PFSK-1 (cell line): ENCODE data around the gene KRTAP1-3.

Experiments used
- POLR2AphosphoS5 ChIP-seq: IDR thresholded peaks from 2 replicates; pipeline ENCODE4 v1.6.1; 2012; ENCODE audit warnings: low read depth, mild to moderate bottlenecking, control low read depth, low read length, moderate library complexity
- SIN3A ChIP-seq: IDR thresholded peaks from 2 replicates; pipeline ENCODE4 v1.6.1; 2012; ENCODE audit warnings: mild to moderate bottlenecking, low read length, moderate library complexity, borderline replicate concordance; ENCODE audit not compliant: insufficient read depth
- TAF1 ChIP-seq: IDR thresholded peaks from 2 replicates; pipeline ENCODE4 v1.6.1; 2012; ENCODE audit warnings: low read length, control low read depth, borderline replicate concordance; ENCODE audit not compliant: insufficient read depth
- TF ChIP-seq, protein P1 (sequence below), 2 experiments: IDR thresholded peaks; 2 replicates each; pipeline versions ENCODE4 v1.6.1 to v1.8.0; 2011 to 2012; ENCODE audit warnings: low read depth in 2 of 2, low read length in 2 of 2, control low read depth in 1 of 2, inconsistent platforms in 1 of 2, mild to moderate bottlenecking in 1 of 2, moderate library complexity in 1 of 2; ENCODE audit not compliant: insufficient read depth in 1 of 2

DNA sequence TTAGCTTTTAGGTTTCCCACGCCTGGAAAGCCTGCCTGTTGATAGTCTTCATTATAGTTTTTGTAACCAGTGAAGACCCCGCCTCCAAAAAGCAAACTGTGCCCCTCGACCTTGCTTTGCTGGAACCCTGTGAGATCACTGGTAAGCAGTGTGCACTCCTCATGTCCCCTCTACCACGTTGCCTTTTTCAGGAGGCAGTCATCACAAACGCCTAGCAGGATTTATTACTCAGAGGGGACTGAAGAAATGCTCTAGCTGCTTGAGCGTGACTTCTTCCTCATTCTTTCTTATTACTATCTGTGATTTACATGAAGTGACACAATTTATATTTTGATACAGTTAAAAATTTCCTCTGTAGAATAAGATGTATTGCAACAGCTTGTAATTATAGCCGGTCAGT lies 19.2 kb downstream of the KRTAP1-3 start:
- no peak for TF ChIP-seq POLR2AphosphoS5
- TF ChIP-seq, protein P1, sequence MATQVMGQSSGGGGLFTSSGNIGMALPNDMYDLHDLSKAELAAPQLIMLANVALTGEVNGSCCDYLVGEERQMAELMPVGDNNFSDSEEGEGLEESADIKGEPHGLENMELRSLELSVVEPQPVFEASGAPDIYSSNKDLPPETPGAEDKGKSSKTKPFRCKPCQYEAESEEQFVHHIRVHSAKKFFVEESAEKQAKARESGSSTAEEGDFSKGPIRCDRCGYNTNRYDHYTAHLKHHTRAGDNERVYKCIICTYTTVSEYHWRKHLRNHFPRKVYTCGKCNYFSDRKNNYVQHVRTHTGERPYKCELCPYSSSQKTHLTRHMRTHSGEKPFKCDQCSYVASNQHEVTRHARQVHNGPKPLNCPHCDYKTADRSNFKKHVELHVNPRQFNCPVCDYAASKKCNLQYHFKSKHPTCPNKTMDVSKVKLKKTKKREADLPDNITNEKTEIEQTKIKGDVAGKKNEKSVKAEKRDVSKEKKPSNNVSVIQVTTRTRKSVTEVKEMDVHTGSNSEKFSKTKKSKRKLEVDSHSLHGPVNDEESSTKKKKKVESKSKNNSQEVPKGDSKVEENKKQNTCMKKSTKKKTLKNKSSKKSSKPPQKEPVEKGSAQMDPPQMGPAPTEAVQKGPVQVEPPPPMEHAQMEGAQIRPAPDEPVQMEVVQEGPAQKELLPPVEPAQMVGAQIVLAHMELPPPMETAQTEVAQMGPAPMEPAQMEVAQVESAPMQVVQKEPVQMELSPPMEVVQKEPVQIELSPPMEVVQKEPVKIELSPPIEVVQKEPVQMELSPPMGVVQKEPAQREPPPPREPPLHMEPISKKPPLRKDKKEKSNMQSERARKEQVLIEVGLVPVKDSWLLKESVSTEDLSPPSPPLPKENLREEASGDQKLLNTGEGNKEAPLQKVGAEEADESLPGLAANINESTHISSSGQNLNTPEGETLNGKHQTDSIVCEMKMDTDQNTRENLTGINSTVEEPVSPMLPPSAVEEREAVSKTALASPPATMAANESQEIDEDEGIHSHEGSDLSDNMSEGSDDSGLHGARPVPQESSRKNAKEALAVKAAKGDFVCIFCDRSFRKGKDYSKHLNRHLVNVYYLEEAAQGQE (IDR thresholded peaks at IDR 0.05; ENCODE audit: insufficient read depth in 1 of 2, low read depth in 2 of 2, low read length in 2 of 2), result no peak
- TF ChIP-seq TAF1, result no peak
- no peak for TF ChIP-seq SIN3A
